ENCODE measurements around the gene IQGAP1.

DNA sequence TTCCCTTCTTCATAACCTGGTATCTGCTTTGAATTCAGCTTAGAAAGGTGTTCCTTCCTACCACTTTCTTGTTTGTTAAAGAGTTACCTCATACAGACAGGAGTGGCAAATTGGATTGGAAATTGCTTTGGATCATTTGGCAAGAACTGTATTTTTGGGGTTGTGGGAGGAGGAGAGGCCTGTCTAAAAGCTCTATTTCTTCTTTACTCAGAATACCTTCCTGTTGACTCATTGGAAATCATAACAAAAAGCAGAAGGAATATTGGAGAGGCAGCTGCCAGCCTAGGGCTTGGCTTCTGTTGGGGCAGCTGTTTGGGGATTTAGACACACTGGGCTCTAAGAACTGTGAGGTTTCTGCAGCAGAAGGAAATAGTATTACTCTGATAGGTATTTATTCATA is 14.2 kb downstream of the IQGAP1 start:
- TF ChIP-seq, protein P1, sequence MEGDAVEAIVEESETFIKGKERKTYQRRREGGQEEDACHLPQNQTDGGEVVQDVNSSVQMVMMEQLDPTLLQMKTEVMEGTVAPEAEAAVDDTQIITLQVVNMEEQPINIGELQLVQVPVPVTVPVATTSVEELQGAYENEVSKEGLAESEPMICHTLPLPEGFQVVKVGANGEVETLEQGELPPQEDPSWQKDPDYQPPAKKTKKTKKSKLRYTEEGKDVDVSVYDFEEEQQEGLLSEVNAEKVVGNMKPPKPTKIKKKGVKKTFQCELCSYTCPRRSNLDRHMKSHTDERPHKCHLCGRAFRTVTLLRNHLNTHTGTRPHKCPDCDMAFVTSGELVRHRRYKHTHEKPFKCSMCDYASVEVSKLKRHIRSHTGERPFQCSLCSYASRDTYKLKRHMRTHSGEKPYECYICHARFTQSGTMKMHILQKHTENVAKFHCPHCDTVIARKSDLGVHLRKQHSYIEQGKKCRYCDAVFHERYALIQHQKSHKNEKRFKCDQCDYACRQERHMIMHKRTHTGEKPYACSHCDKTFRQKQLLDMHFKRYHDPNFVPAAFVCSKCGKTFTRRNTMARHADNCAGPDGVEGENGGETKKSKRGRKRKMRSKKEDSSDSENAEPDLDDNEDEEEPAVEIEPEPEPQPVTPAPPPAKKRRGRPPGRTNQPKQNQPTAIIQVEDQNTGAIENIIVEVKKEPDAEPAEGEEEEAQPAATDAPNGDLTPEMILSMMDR (conservative IDR thresholded peaks at IDR 0.05 in 1 of 2, IDR thresholded peaks at IDR 0.05 in 1 of 2; ENCODE audit: low read depth in 1 of 2, low read length in 2 of 2), result no peak
- no peak for TF ChIP-seq EZH2 (IDR thresholded peaks at IDR 0.05; ENCODE audit: low read length, missing control alignments)
